ENCODE results near the gene RASA1. TPM values are rescaled to one million over a fixed set of nuclear protein-coding genes. Genes with fewer than 3 reads are reported as not detected.
A peak's percentile ranks its signal among the peaks of the same experiment; 100 is the strongest.

The RASA1 gene
- total RNA-seq, 2 experiments from 2014 or later, result 17.6 to 19.3 TPM

GRCh38 chr5:87322381-87322780 lies 54.7 kb downstream of the RASA1 start:
- no peak for TF ChIP-seq CTCF (IDR thresholded peaks at IDR 0.05)
- peaks cover 38% of the 10 kb centered on the region for H3K36me3 Mint-ChIP-seq (ENCODE audit: low read depth)

GRCh38 chr5:87327998-87328397 lies 60.3 kb downstream of the RASA1 start:
- no peak for DNase-seq
- Mint-ChIP-seq H3K36me3 (ENCODE audit: low read depth) (peaks cover 10% of the 10 kb centered on the region), H3K4me1 (ENCODE audit: low read depth) (peaks cover 48% of the 10 kb centered on the region), H3K4me3 (no peak overlapping the region), H3K27ac (no peak overlapping the region), H3K27me3 (no peaks in the 10 kb centered on the region), H3K9me3 (peaks cover 2% of the 10 kb centered on the region)
- CTCF ChIA-PET, result no interaction called here
- intact Hi-C loops (cut with micrococcal nuclease), result no loop called here
- POLR2A ChIA-PET, result no interaction called here
- no peak for TF ChIP-seq CTCF (IDR thresholded peaks at IDR 0.05)
- ATAC-seq, result no peak

More at GRCh38 chr5:87322381-87322780, 54.7 kb downstream of the RASA1 start:
- H3K27me3 Mint-ChIP-seq, result no peaks in the 10 kb centered on the region
- ATAC-seq (no peak), DNase-seq (no peak)
- intact Hi-C loops (cut with micrococcal nuclease), result no loop called here
- H3K9me3 Mint-ChIP-seq, result peaks cover 15% of the 10 kb centered on the region
- H3K27ac Mint-ChIP-seq, result no peak overlapping the region
- ChIA-PET CTCF (interaction anchor here (2.0 kb wide), 1 partner anchor 8 kb away, joined by 6 read pairs; no protein-coding TSS in a partner anchor), POLR2A (no interaction called here)
- peaks cover 40% of the 10 kb centered on the region for H3K4me1 Mint-ChIP-seq (ENCODE audit: low read depth)
- H3K4me3 Mint-ChIP-seq, result no peak overlapping the region

- H3K27ac Mint-ChIP-seq, result no peak overlapping the region
- CTCF ChIA-PET, result no interaction called here
These were observed 61.4 kb downstream of the RASA1 start for GRCh38 chr5:87329114-87329513.

GRCh38 chr5:87339986-87340385 lies 72.3 kb downstream of the RASA1 start:
- CTCF ChIA-PET, result no interaction called here

More at GRCh38 chr5:87329114-87329513, 61.4 kb downstream of the RASA1 start:
- H3K27me3 Mint-ChIP-seq, result no peaks in the 10 kb centered on the region
- H3K4me1 Mint-ChIP-seq (ENCODE audit: low read depth), result peaks cover 37% of the 10 kb centered on the region
- DNase-seq, result no peak
- H3K9me3 Mint-ChIP-seq, result peaks cover 2% of the 10 kb centered on the region
- H3K4me3 Mint-ChIP-seq, result no peak overlapping the region
- no peak for TF ChIP-seq CTCF (IDR thresholded peaks at IDR 0.05)
- intact Hi-C loops (cut with micrococcal nuclease), result no loop called here
- peaks cover 16% of the 10 kb centered on the region for H3K36me3 Mint-ChIP-seq (ENCODE audit: low read depth)
- no peak for ATAC-seq
- POLR2A ChIA-PET, result no interaction called here

More at GRCh38 chr5:87339986-87340385, 72.3 kb downstream of the RASA1 start:
- peaks cover 5% of the 10 kb centered on the region for H3K9me3 Mint-ChIP-seq
- no peak overlapping the region for H3K4me3 Mint-ChIP-seq
- intact Hi-C loops (cut with micrococcal nuclease), result loop anchor here (5.0 kb wide), 1 partner anchor 43 kb away; no protein-coding TSS in a partner anchor
- TF ChIP-seq CTCF (IDR thresholded peaks at IDR 0.05), result no peak
- peaks cover 20% of the 10 kb centered on the region for H3K4me1 Mint-ChIP-seq (ENCODE audit: low read depth)
- H3K27ac Mint-ChIP-seq, result peak overlapping the region; percentile 89
- POLR2A ChIA-PET, result interaction anchor here (0.6 kb wide), 2 partner anchors 56 to 72 kb away, joined by 3 read pairs; partner anchors contain the start of gene RASA1
- DNase-seq, result no peak
- no peaks in the 10 kb centered on the region for H3K27me3 Mint-ChIP-seq
- no peak for ATAC-seq
- H3K36me3 Mint-ChIP-seq (ENCODE audit: low read depth), result peaks cover 47% of the 10 kb centered on the region

Measured in activated CD8-positive, alpha-beta T cell treated with anti-CD3 and anti-CD28 coated beads for 36 hours (primary cell).